Body of pancreas (tissue), 4 donors: ENCODE data around the gene PFDN6.

Source experiments
- POLR2A ChIP-seq, 3 donors: fragments of 450-650 bp; IDR thresholded peaks; one replicate each; pipeline ENCODE4 v1.6.1; 2016; ENCODE audit warnings: antibody characterized with exemption in 3 of 3, mild to moderate bottlenecking in 2 of 3
- TF ChIP-seq, protein P1 (sequence below), 7 experiments: fragments of 450-650 bp in 4 of 7; fragments of 200-600 bp in 3 of 7; sonication (generic) in 3 of 7; IDR thresholded peaks; one replicate each; pipeline ENCODE4 v1.5.1; 2016 to 2019; ENCODE audit warnings: antibody characterized with exemption in 7 of 7

DNA sequence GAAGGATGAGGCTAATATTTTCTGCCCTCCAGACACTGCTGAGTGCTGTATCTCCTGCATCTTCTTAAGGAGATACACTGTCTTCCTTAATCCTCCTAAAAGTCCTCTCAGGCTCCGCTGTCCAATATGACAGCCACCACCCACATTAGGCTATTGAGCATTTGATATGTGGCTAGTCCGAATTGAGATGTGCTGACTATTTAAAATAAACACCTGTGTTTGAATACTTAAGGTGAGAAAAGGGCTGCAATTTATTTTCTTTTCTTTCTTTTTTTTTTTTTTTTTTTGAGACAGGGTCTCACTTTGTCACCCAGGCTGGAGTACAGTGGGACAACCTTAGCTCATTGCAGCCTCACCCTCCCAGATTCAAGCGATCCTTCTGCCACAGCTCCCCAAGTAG lies 12.5 kb downstream of the PFDN6 start:
- TF ChIP-seq, protein P1, sequence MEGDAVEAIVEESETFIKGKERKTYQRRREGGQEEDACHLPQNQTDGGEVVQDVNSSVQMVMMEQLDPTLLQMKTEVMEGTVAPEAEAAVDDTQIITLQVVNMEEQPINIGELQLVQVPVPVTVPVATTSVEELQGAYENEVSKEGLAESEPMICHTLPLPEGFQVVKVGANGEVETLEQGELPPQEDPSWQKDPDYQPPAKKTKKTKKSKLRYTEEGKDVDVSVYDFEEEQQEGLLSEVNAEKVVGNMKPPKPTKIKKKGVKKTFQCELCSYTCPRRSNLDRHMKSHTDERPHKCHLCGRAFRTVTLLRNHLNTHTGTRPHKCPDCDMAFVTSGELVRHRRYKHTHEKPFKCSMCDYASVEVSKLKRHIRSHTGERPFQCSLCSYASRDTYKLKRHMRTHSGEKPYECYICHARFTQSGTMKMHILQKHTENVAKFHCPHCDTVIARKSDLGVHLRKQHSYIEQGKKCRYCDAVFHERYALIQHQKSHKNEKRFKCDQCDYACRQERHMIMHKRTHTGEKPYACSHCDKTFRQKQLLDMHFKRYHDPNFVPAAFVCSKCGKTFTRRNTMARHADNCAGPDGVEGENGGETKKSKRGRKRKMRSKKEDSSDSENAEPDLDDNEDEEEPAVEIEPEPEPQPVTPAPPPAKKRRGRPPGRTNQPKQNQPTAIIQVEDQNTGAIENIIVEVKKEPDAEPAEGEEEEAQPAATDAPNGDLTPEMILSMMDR (IDR thresholded peaks at IDR 0.05): no peak
- no peak for TF ChIP-seq POLR2A (IDR thresholded peaks at IDR 0.05)
